ENCODE results near the gene BNC2. TPM values are rescaled to one million over a fixed set of nuclear protein-coding genes. Genes with fewer than 3 reads are reported as not detected.

Gene BNC2
- total RNA-seq, 1 donor from 2014 or later = 196 TPM

GRCh38 chr9:16690628-16691027 lies 179.8 kb downstream of the BNC2 start:
- ATAC-seq (no peak), DNase-seq (ENCODE audit: low spot score) (no peak)
- intact Hi-C loops (cut with DNase I) = no loop called here

- peak; percentile 17 for ATAC-seq
- intact Hi-C loops (cut with DNase I) = no loop called here
Measured at GRCh38 chr9:16690205-16690604, 180.3 kb downstream of the BNC2 start.

GRCh38 chr9:16689351-16689938 lies 181.0 kb downstream of the BNC2 start:
- intact Hi-C loops (cut with DNase I) = no loop called here
- DNase-seq (ENCODE audit: low spot score) (peak; percentile 70), ATAC-seq (peak; percentile 65)

More at GRCh38 chr9:16690205-16690604, 180.3 kb downstream of the BNC2 start:
- DNase-seq (ENCODE audit: low spot score) = no peak

- intact Hi-C loops (cut with DNase I) = no loop called here
- peak; percentile 29 for ATAC-seq
- no peak for DNase-seq (ENCODE audit: low spot score)
Measured at GRCh38 chr9:16688814-16689213, 181.7 kb downstream of the BNC2 start.

- ATAC-seq (peak; percentile 76), DNase-seq (ENCODE audit: low spot score) (no peak)
- intact Hi-C loops (cut with DNase I) = no loop called here
Measured at GRCh38 chr9:16687678-16688369, 182.6 kb downstream of the BNC2 start.

- intact Hi-C loops (cut with DNase I) = no loop called here
- no peak for DNase-seq (ENCODE audit: low spot score)
- ATAC-seq = peak; percentile 23
Measured at GRCh38 chr9:16683326-16683725, 187.1 kb downstream of the BNC2 start.

- DNase-seq (ENCODE audit: low spot score) = no peak
- no peak for ATAC-seq
- intact Hi-C loops (cut with DNase I) = no loop called here
Measured at GRCh38 chr9:16682273-16682672, 188.2 kb downstream of the BNC2 start.

GRCh38 chr9:16681652-16681987 lies 188.8 kb downstream of the BNC2 start:
- DNase-seq (ENCODE audit: low spot score) (no peak), ATAC-seq (no peak)
- intact Hi-C loops (cut with DNase I) = no loop called here

- DNase-seq (ENCODE audit: low spot score) (no peak), ATAC-seq (peak; percentile 56)
- intact Hi-C loops (cut with DNase I) = no loop called here
Measured at GRCh38 chr9:16680975-16681651, 189.4 kb downstream of the BNC2 start.

GRCh38 chr9:16680541-16680940 lies 189.9 kb downstream of the BNC2 start:
- ATAC-seq (no peak), DNase-seq (ENCODE audit: low spot score) (no peak)
- intact Hi-C loops (cut with DNase I) = no loop called here

- intact Hi-C loops (cut with DNase I) = no loop called here
Measured at GRCh38 chr9:16679327-16679821, 191.1 kb downstream of the BNC2 start.

GRCh38 chr9:16676519-16676918 lies 194.0 kb downstream of the BNC2 start:
- no peak for ATAC-seq
- DNase-seq (ENCODE audit: low spot score) = no peak

More at GRCh38 chr9:16679327-16679821, 191.1 kb downstream of the BNC2 start:
- no peak for DNase-seq (ENCODE audit: low spot score)
- ATAC-seq = no peak

GRCh38 chr9:16675131-16675530 lies 195.3 kb downstream of the BNC2 start:
- DNase-seq (ENCODE audit: low spot score) (no peak), ATAC-seq (no peak)
- intact Hi-C loops (cut with DNase I) = no loop called here

More at GRCh38 chr9:16676519-16676918, 194.0 kb downstream of the BNC2 start:
- intact Hi-C loops (cut with DNase I) = no loop called here

- intact Hi-C loops (cut with DNase I) = no loop called here
- DNase-seq (ENCODE audit: low spot score) (no peak), ATAC-seq (no peak)
Measured at GRCh38 chr9:16673171-16673570, 197.3 kb downstream of the BNC2 start.

GRCh38 chr9:16672501-16672900 lies 198.0 kb downstream of the BNC2 start:
- ATAC-seq = no peak
- DNase-seq (ENCODE audit: low spot score) = no peak
- intact Hi-C loops (cut with DNase I) = no loop called here

GRCh38 chr9:16671591-16672137 lies 198.8 kb downstream of the BNC2 start:
- ATAC-seq = no peak
- no peak for DNase-seq (ENCODE audit: low spot score)

GRCh38 chr9:16670791-16671190 lies 199.7 kb downstream of the BNC2 start:
- DNase-seq (ENCODE audit: low spot score) (no peak), ATAC-seq (no peak)
- intact Hi-C loops (cut with DNase I) = loop anchor here (2.0 kb wide), 1 partner anchor 26 kb away; no protein-coding TSS in a partner anchor

More at GRCh38 chr9:16671591-16672137, 198.8 kb downstream of the BNC2 start:
- intact Hi-C loops (cut with DNase I) = loop anchor here (2.0 kb wide), 1 partner anchor 25 kb away; no protein-coding TSS in a partner anchor

GRCh38 chr9:16668734-16669295 lies 201.7 kb downstream of the BNC2 start:
- intact Hi-C loops (cut with DNase I) = no loop called here
- DNase-seq (ENCODE audit: low spot score) (no peak), ATAC-seq (no peak)

- DNase-seq (ENCODE audit: low spot score) (no peak), ATAC-seq (no peak)
- intact Hi-C loops (cut with DNase I) = no loop called here
Measured at GRCh38 chr9:16664211-16664610, 206.3 kb downstream of the BNC2 start.

Measured in sciatic nerve (tissue), 2 donors.